ENCODE data around the gene SLF2.

The SLF2 gene

GRCh38 chr10:100965820-100966219 lies 53.1 kb downstream of the SLF2 start:
- TF ChIP-seq CTCF (IDR thresholded peaks at IDR 0.05; ENCODE audit: insufficient read depth, low read length) (no peak), GABPA (IDR thresholded peaks at IDR 0.05; ENCODE audit: low read depth) (no peak), SPI1 (IDR thresholded peaks at IDR 0.05; ENCODE audit: borderline replicate concordance, low read depth) (no peak), REST (IDR thresholded peaks at IDR 0.05; ENCODE audit: insufficient replicate concordance, low read depth) (no peak), POLR2AphosphoS5 (IDR thresholded peaks at IDR 0.05; ENCODE audit: low read depth) (no peak)
- no peak for DNase-seq (ENCODE audit: low read depth in 1 of 2, low spot score in 1 of 2)

GRCh38 chr10:100966887-100967286 lies 54.1 kb downstream of the SLF2 start:
- Histone ChIP-seq H3K27me3 (ENCODE audit: insufficient read depth, poor library complexity, severe bottlenecking) (no peaks in the 10 kb centered on the region), H3K4me3 (replicated peaks; ENCODE audit: insufficient read depth, low read length) (no peak overlapping the region), H3K27ac (replicated peaks) (no peak overlapping the region)
- DNase-seq (ENCODE audit: low read depth in 1 of 2, low spot score in 1 of 2): no peak
- TF ChIP-seq POLR2AphosphoS5 (IDR thresholded peaks at IDR 0.05; ENCODE audit: low read depth) (no peak), SPI1 (IDR thresholded peaks at IDR 0.05; ENCODE audit: borderline replicate concordance, low read depth) (no peak), GABPA (IDR thresholded peaks at IDR 0.05; ENCODE audit: low read depth) (no peak), REST (IDR thresholded peaks at IDR 0.05; ENCODE audit: insufficient replicate concordance, low read depth) (no peak), CTCF (IDR thresholded peaks at IDR 0.05; ENCODE audit: insufficient read depth, low read length) (no peak)

More at GRCh38 chr10:100965820-100966219, 53.1 kb downstream of the SLF2 start:
- H3K27me3 ChIP-seq (ENCODE audit: insufficient read depth, poor library complexity, severe bottlenecking): no peaks in the 10 kb centered on the region
- no peak overlapping the region for H3K4me3 ChIP-seq (replicated peaks; ENCODE audit: insufficient read depth, low read length)
- H3K27ac ChIP-seq (replicated peaks): no peak overlapping the region

- H3K27ac ChIP-seq (replicated peaks): no peak overlapping the region
- H3K4me3 ChIP-seq (replicated peaks; ENCODE audit: insufficient read depth, low read length): no peak overlapping the region
- no peak for DNase-seq (ENCODE audit: low read depth in 1 of 2, low spot score in 1 of 2)
- H3K27me3 ChIP-seq (ENCODE audit: insufficient read depth, poor library complexity, severe bottlenecking): no peaks in the 10 kb centered on the region
- TF ChIP-seq CTCF (IDR thresholded peaks at IDR 0.05; ENCODE audit: insufficient read depth, low read length): no peak
- TF ChIP-seq POLR2AphosphoS5 (IDR thresholded peaks at IDR 0.05; ENCODE audit: low read depth): no peak
- no peak for TF ChIP-seq REST (IDR thresholded peaks at IDR 0.05; ENCODE audit: insufficient replicate concordance, low read depth)
- TF ChIP-seq GABPA (IDR thresholded peaks at IDR 0.05; ENCODE audit: low read depth): no peak
- TF ChIP-seq SPI1 (IDR thresholded peaks at IDR 0.05; ENCODE audit: borderline replicate concordance, low read depth): no peak
Observed at GRCh38 chr10:100967332-100967731, 54.6 kb downstream of the SLF2 start.
